PFSK-1 (cell line): Measurements from ENCODE around the gene RPS6KC1.

Experiments used
- FOXP2 ChIP-seq: optimal IDR thresholded peaks from 2 replicates; pipeline ENCODE3; 2011; ENCODE audit warnings: borderline replicate concordance, control low read depth, inconsistent platforms; ENCODE audit not compliant: insufficient read depth; ENCODE audit errors: extremely low read length, extremely low read depth
- POLR2AphosphoS5 ChIP-seq: IDR thresholded peaks from 2 replicates; pipeline ENCODE4 v1.6.1; 2012; ENCODE audit warnings: low read depth, mild to moderate bottlenecking, control low read depth, low read length, moderate library complexity
- SIN3A ChIP-seq: IDR thresholded peaks from 2 replicates; pipeline ENCODE4 v1.6.1; 2012; ENCODE audit warnings: mild to moderate bottlenecking, low read length, moderate library complexity, borderline replicate concordance; ENCODE audit not compliant: insufficient read depth
- TAF1 ChIP-seq: IDR thresholded peaks from 2 replicates; pipeline ENCODE4 v1.6.1; 2012; ENCODE audit warnings: low read length, control low read depth, borderline replicate concordance; ENCODE audit not compliant: insufficient read depth
- TF ChIP-seq, protein P1 (sequence below), 2 experiments: IDR thresholded peaks; 2 replicates each; pipeline versions ENCODE4 v1.6.1 to v1.8.0; 2011 to 2012; ENCODE audit warnings: low read depth in 2 of 2, low read length in 2 of 2, control low read depth in 1 of 2, inconsistent platforms in 1 of 2, mild to moderate bottlenecking in 1 of 2, moderate library complexity in 1 of 2; ENCODE audit not compliant: insufficient read depth in 1 of 2

RPS6KC1 gene

DNA sequence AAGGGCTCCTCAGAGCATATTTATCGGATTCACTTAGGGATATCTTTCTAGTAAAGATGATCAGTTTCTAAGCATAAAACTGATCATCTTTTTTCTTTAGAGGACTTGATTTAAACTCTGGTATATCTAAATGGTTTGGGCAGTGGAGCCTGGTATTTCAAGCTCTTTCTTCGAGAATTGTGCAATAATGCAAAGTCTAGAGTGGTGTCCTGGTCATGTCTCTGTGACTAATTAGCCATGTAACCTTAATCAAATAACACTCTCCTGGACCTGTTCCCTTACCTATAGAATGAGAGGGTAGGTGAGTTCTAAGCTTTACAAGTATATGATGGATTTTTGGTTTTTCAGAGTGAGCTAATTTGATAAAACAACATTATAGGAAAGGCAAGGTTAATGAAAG is 225.2 kb downstream of the RPS6KC1 start:
- TF ChIP-seq SIN3A (no peak), TAF1 (no peak)
- TF ChIP-seq, protein P1, sequence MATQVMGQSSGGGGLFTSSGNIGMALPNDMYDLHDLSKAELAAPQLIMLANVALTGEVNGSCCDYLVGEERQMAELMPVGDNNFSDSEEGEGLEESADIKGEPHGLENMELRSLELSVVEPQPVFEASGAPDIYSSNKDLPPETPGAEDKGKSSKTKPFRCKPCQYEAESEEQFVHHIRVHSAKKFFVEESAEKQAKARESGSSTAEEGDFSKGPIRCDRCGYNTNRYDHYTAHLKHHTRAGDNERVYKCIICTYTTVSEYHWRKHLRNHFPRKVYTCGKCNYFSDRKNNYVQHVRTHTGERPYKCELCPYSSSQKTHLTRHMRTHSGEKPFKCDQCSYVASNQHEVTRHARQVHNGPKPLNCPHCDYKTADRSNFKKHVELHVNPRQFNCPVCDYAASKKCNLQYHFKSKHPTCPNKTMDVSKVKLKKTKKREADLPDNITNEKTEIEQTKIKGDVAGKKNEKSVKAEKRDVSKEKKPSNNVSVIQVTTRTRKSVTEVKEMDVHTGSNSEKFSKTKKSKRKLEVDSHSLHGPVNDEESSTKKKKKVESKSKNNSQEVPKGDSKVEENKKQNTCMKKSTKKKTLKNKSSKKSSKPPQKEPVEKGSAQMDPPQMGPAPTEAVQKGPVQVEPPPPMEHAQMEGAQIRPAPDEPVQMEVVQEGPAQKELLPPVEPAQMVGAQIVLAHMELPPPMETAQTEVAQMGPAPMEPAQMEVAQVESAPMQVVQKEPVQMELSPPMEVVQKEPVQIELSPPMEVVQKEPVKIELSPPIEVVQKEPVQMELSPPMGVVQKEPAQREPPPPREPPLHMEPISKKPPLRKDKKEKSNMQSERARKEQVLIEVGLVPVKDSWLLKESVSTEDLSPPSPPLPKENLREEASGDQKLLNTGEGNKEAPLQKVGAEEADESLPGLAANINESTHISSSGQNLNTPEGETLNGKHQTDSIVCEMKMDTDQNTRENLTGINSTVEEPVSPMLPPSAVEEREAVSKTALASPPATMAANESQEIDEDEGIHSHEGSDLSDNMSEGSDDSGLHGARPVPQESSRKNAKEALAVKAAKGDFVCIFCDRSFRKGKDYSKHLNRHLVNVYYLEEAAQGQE (IDR thresholded peaks at IDR 0.05; ENCODE audit: insufficient read depth in 1 of 2, low read depth in 2 of 2, low read length in 2 of 2) = no peak

DNA sequence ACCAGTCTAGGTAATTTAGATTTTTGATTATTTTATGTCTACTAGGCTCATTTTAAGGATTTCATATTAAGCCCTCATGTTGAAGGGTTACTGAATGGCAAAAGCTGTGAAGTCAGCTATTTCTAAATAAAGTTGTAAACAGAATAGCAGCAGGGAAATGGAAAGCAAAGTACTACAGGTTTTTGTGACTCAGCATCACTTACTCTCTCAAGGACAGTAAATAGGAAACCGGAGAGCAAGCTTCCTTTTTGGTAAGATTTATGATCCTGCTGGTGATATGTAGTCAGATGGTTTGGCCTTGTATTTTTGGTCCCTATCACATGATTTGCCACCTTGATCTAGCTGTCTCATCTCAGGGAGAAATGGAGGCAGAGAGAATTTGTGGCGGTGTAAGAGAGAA is 226.0 kb downstream of the RPS6KC1 start:
- no peak for TF ChIP-seq SIN3A
- TF ChIP-seq TAF1 = no peak
- TF ChIP-seq, protein P1 (IDR thresholded peaks at IDR 0.05; ENCODE audit: insufficient read depth in 1 of 2, low read depth in 2 of 2, low read length in 2 of 2) = no peak
- no peak for TF ChIP-seq POLR2AphosphoS5
- TF ChIP-seq FOXP2 = no peak

DNA sequence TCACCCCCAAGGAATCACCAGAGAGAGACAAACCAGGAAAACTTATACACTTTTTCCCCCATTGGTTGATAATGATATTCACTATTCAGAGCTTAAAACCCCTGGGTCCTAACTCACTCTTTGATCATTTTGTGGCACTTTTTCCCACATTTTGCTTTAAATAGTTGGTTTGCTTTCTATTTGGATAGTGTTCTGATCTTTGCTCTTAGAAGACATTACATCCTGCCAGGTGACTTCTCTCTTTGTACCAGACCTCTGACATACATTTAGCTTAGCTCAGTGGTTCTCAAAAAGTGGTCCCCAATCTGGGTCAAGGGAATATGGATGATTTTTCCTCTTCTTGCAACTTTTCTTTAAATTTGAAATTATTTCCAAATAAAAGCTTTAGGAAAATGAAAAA is 228.4 kb downstream of the RPS6KC1 start:
- no peak for TF ChIP-seq SIN3A
- TF ChIP-seq POLR2AphosphoS5 = no peak
- TF ChIP-seq TAF1 = no peak
- no peak for TF ChIP-seq FOXP2
- TF ChIP-seq, protein P1 (IDR thresholded peaks at IDR 0.05; ENCODE audit: insufficient read depth in 1 of 2, low read depth in 2 of 2, low read length in 2 of 2) = no peak

DNA sequence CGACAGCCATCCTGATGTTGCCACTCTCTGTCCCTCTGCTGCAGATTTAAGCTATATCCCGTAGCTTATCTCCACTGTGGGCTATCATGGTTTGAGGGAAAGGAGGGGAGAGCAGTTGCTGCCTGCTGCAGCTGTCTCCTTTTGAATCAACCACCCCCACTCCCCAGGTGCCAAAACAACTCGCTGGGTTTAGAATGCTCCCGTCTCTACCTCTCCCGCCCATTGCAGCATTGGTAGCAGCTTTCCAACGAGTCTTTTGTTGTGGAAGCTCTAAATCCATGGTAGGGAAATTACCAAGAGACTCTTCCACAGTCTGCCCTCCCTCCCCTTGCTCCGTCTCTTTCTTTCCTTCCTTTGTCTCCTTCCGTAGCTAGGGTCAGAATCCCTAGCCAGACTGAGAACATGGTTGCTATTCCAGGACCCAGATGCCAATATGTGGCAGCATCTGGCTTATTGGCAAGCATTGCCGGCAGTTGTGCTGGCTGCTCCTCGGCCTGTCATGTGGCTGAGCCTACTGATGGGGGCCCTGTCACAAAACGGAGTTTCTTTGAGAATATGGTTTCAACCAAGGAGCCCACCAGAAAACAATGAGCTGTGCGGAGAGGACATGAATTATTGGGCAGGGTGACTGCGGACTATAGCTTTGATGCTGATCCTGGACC is 230.7 kb downstream of the RPS6KC1 start:
- TF ChIP-seq, protein P1 (IDR thresholded peaks at IDR 0.05; ENCODE audit: insufficient read depth in 1 of 2, low read depth in 2 of 2, low read length in 2 of 2) = no peak
- TF ChIP-seq TAF1 (no peak), POLR2AphosphoS5 (no peak), FOXP2 (no peak), SIN3A (no peak)

DNA sequence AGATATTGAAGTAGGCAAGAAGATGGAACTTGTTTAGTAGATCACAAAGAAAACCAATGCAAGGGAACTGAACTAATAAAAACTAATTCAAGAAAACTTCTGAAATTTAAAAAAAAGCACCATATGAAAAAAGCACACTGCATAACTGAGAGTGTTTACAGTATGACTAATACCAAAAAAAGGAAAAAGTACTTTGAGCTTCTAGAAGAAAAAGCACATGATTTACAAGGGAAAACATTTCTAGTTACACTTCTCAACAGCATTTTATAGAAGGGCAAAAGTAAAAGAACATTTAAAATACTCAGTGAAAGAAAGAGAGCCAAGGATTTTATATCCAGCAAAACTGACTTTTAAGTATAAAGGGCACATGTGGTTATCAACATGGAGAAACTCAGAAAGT is 233.6 kb downstream of the RPS6KC1 start:
- TF ChIP-seq POLR2AphosphoS5 (no peak), FOXP2 (no peak), TAF1 (no peak), SIN3A (no peak)
- TF ChIP-seq, protein P1 (IDR thresholded peaks at IDR 0.05; ENCODE audit: insufficient read depth in 1 of 2, low read depth in 2 of 2, low read length in 2 of 2) = no peak
